HepG2 (cell line): ENCODE results near the gene MUSK. TPM values are rescaled to one million over a fixed set of nuclear protein-coding genes. Genes with fewer than 3 reads are reported as not detected.

Source experiments
- ATAC-seq: fragments of 200-7000 bp; cut with Tn5 transposase; 3 replicates; pipeline ENCODE4 v1.9.1; 2020; ENCODE audit warnings: mild to moderate bottlenecking, moderate library complexity
- BruUV-seq: library from RNA; stranded (reverse); fragments of 400-500 nt; replicated peaks from 2 replicates; lab custom pipeline; 2021; lab: Mats Ljungman, UMichigan
- CTCF ChIA-PET: fragments of 300-600 bp; formaldehyde crosslinking; extraction: SDS; loops from one replicate; lab custom pipeline; 2021; ENCODE audit warnings: low total read pairs, inconsistent platforms, low intra/inter-chr PET ratio; lab: Yijun Ruan, JAX
- POLR2A ChIA-PET: fragments of 350-600 bp; sonication (Branson Sonifier 250); formaldehyde crosslinking; loops from one replicate; lab custom pipeline; 2020; ENCODE audit warnings: antibody characterized with exemption, inconsistent platforms; lab: Yijun Ruan, JAX
- DNase-seq: peaks from one replicate; pipeline ENCODE4 v3.0.0-alpha.2; 2015; ENCODE audit warnings: low spot score
- FAIRE-seq: peaks from 3 replicates; lab custom pipeline; 2011; peaks lifted over from hg19 to GRCh38; lab: Jason Lieb, UNC
- H2AFZ ChIP-seq: one replicate; pipeline ENCODE4 v1.6.1; 2011; ENCODE audit warnings: low read length, inconsistent platforms
- H3K27ac ChIP-seq: fragments of 300-600 bp; 3 replicates; pipeline ENCODE4 v1.8.0; 2011; ENCODE audit warnings: mixed run types, mild to moderate bottlenecking, mixed read lengths, low read length, inconsistent platforms; ENCODE audit not compliant: insufficient read depth; ENCODE audit errors: extremely low read length
- H3K27me3 ChIP-seq, 2 experiments: fragments of 200-600 bp in 1 of 2; 2 replicates in 1 of 2; 3 replicates in 1 of 2; pipeline versions ENCODE4 v1.6.0 to v1.8.0; 2011; ENCODE audit warnings: low read length in 2 of 2, mild to moderate bottlenecking in 2 of 2, moderate library complexity in 2 of 2, inconsistent platforms in 1 of 2; ENCODE audit not compliant: insufficient read depth in 2 of 2, control insufficient read depth in 1 of 2
- H3K36me3 ChIP-seq, 2 experiments: fragments of 200-600 bp in 1 of 2; replicated peaks in 1 of 2; 2 replicates in 1 of 2; 3 replicates in 1 of 2; pipeline versions ENCODE4 v1.5.1 to v1.8.0; 2011; ENCODE audit warnings: low read length in 2 of 2, inconsistent platforms in 1 of 2; ENCODE audit not compliant: insufficient read depth in 2 of 2, control insufficient read depth in 1 of 2
- H3K4me1 ChIP-seq: 2 replicates; pipeline ENCODE4 v1.5.1; 2012; ENCODE audit warnings: low read length, inconsistent platforms; ENCODE audit not compliant: insufficient read depth
- H3K4me2 ChIP-seq: 2 replicates; pipeline ENCODE4 v1.6.0; 2011; ENCODE audit warnings: low read depth, low read length, inconsistent platforms
- H3K4me3 ChIP-seq, 3 experiments: fragments of 200-600 bp in 1 of 3; sonication (generic), shearing (Covaris generic) in 1 of 3; replicated peaks in 1 of 3; 2 replicates each; pipeline ENCODE4 v1.5.1; 2011 to 2016; ENCODE audit warnings: low read length in 3 of 3, inconsistent platforms in 2 of 3, low read depth in 2 of 3, mild to moderate bottlenecking in 2 of 3, control low read depth in 1 of 3, mixed read lengths in 1 of 3; ENCODE audit not compliant: insufficient read depth in 1 of 3
- H3K79me2 ChIP-seq: one replicate; pipeline ENCODE4 v1.6.1; 2011; ENCODE audit warnings: low read length, inconsistent platforms; ENCODE audit not compliant: insufficient read depth
- H3K9ac ChIP-seq: 2 replicates; pipeline ENCODE4 v1.6.0; 2011; ENCODE audit warnings: mild to moderate bottlenecking, low read depth, low read length, inconsistent platforms; ENCODE audit not compliant: insufficient read depth
- H3K9me3 ChIP-seq: 2 replicates; pipeline ENCODE4 v1.5.1; 2012; ENCODE audit warnings: mild to moderate bottlenecking, low read length
- H4K20me1 ChIP-seq: 2 replicates; pipeline ENCODE4 v1.6.0; 2011; ENCODE audit warnings: inconsistent platforms, mild to moderate bottlenecking, low read length, moderate library complexity; ENCODE audit not compliant: insufficient read depth
- ARID4A ChIP-seq: sonication (generic); formaldehyde crosslinking; IDR thresholded peaks from 2 replicates; pipeline ENCODE4 v1.5.0; 2020; ENCODE audit warnings: mild to moderate bottlenecking, missing genetic modification reagents, borderline replicate concordance
- ETV6 ChIP-seq: sonication (generic); formaldehyde crosslinking; conservative IDR thresholded peaks from 2 replicates; pipeline ENCODE4 v1.4.0; 2020; ENCODE audit warnings: missing genetic modification reagents
- NR2F6 ChIP-seq, 2 experiments: IDR thresholded peaks; 2 replicates each; pipeline ENCODE4 v1.6.1; 2016; ENCODE audit warnings: antibody characterized with exemption in 1 of 2, mild to moderate bottlenecking in 1 of 2
- PLSCR1 ChIP-seq: sonication (generic); formaldehyde crosslinking; IDR thresholded peaks from 2 replicates; pipeline ENCODE4 v1.5.0; 2020; ENCODE audit warnings: missing genetic modification reagents, mild to moderate bottlenecking, borderline replicate concordance
- SRSF4 ChIP-seq: fragments of 200-400 bp; formaldehyde crosslinking; IDR thresholded peaks from one replicate; pipeline ENCODE4 v1.6.1; 2018; ENCODE audit warnings: mild to moderate bottlenecking, low read depth, low read length, moderate library complexity; ENCODE audit not compliant: poor library complexity, severe bottlenecking
- SUZ12 ChIP-seq: fragments of 150-350 bp; IDR thresholded peaks from 2 replicates; pipeline ENCODE4 v1.6.1; 2014; ENCODE audit warnings: low read depth, low read length
- ZBTB37 ChIP-seq: sonication (generic); formaldehyde crosslinking; IDR thresholded peaks from 2 replicates; pipeline ENCODE4 v1.4.0; 2020; ENCODE audit warnings: mild to moderate bottlenecking, missing genetic modification reagents
- ZBTB4 ChIP-seq: sonication (generic); formaldehyde crosslinking; IDR thresholded peaks from 2 replicates; pipeline ENCODE4 v1.4.0; 2020; ENCODE audit warnings: missing genetic modification reagents, mild to moderate bottlenecking, borderline replicate concordance
- ZFP36L2 ChIP-seq: sonication (generic); formaldehyde crosslinking; IDR thresholded peaks from 2 replicates; pipeline ENCODE4 v1.4.0; 2020; ENCODE audit warnings: missing genetic modification reagents
- ZNF143 ChIP-seq: sonication (generic); formaldehyde crosslinking; IDR thresholded peaks from 2 replicates; pipeline ENCODE4 v1.4.0; 2020; ENCODE audit warnings: missing genetic modification reagents
- ZNF362 ChIP-seq: sonication (generic); formaldehyde crosslinking; IDR thresholded peaks from 2 replicates; pipeline ENCODE4 v1.4.0; 2020; ENCODE audit warnings: missing genetic modification reagents, mild to moderate bottlenecking, borderline replicate concordance
- ZNF670 ChIP-seq: sonication (generic); formaldehyde crosslinking; IDR thresholded peaks from 2 replicates; pipeline ENCODE4 v1.8.0; 2022; ENCODE audit warnings: mild to moderate bottlenecking, missing genetic modification reagents, borderline replicate concordance
- ZNF713 ChIP-seq: sonication (generic); formaldehyde crosslinking; IDR thresholded peaks from 2 replicates; pipeline ENCODE4 v1.4.0; 2020; ENCODE audit warnings: mild to moderate bottlenecking, missing genetic modification reagents
- ZNF841 ChIP-seq: sonication (generic); formaldehyde crosslinking; IDR thresholded peaks from 2 replicates; pipeline ENCODE4 v1.8.1; 2023; ENCODE audit warnings: missing genetic modification reagents, borderline replicate concordance
- WGBS: methylation state at CpG from one replicate; pipeline ENCODE4 v1.1.6; 2017; ENCODE audit warnings: low lambda C conversion rate; 5-methylcytosine and 5-hydroxymethylcytosine counted together
- in situ Hi-C: cut with HindIII; loops from 2 replicates; pipeline ENCODE4 v1.10.0; 2017; ENCODE audit warnings: low pct_unique_long_range_greater_than_20kb; ENCODE audit not compliant: extremely low pct_ligation_motif_present
- intact Hi-C: fragments of 100-400 bp; cut with micrococcal nuclease; formaldehyde crosslinking; loops from one replicate; pipeline ENCODE4 v1.10.0; 2022; ENCODE audit not compliant: unreplicated experiment
- polyA plus RNA-seq, 8 experiments: library from polyadenylated mRNA; depleted of rRNA in 3 of 8; stranded (reverse) in 7 of 8; unstranded in 1 of 8; fragments of >200 nt; fragmentation: Illumina TruSeq in 4 of 8; extraction: Trizol in 4 of 8; gene quantifications; 2 replicates each; pipeline versions ENCODE4 v1.2.1 to v1.2.3, GENCODE V29; 2011 to 2016; ENCODE audit warnings: low read depth in 4 of 8, missing spikeins in 1 of 8, mixed read lengths in 1 of 8; ENCODE audit not compliant: insufficient read depth in 1 of 8
- total RNA-seq, 5 experiments: library from RNA; depleted of rRNA; stranded (reverse); fragments of >200 nt; fragmentation: Illumina TruSeq; extraction: Trizol; gene quantifications; 2 replicates each; pipeline ENCODE4 v1.2.3, GENCODE V29; 2016; ENCODE audit warnings: low read depth in 1 of 5

Gene MUSK
- total and polyA plus RNA-seq, 2 of the 13 experiments (the other 11 are each of a cell fraction or from before 2014, with no cell fraction given) = not detected

GRCh38 chr9:110842986-110843385 lies 174.4 kb downstream of the MUSK start:
- Histone ChIP-seq H2AFZ (no peak overlapping the region), H4K20me1 (no peaks in the 10 kb centered on the region), H3K27me3 (no peaks in the 10 kb centered on the region), H3K4me1 (no peaks in the 10 kb centered on the region), H3K9me3 (no peaks in the 10 kb centered on the region), H3K27ac (no peak overlapping the region), H3K79me2 (no peaks in the 10 kb centered on the region), H3K36me3 (no peaks in the 10 kb centered on the region), H3K9ac (no peak overlapping the region), H3K4me2 (no peak overlapping the region), H3K4me3 (no peak overlapping the region)
- FAIRE-seq = no peak
- no peak for DNase-seq
- 0% methylated on average over 3 of the region's 3 CpGs for WGBS
- ChIA-PET POLR2A (no interaction called here), CTCF (no interaction called here)
- BruUV-seq = no TSS peak
- in situ Hi-C loops (no loop called here), intact Hi-C loops (no loop called here)
- no peak for ATAC-seq
- TF ChIP-seq NR2F6 (IDR thresholded peaks at IDR 0.05) = no peak
- TF ChIP-seq NR2F6 (CRISPR knock-in tag; IDR thresholded peaks at IDR 0.05) = no peak
- TF ChIP-seq ZNF670 (CRISPR knock-in tag) = no peak
- TF ChIP-seq SUZ12 = no peak
- TF ChIP-seq ZNF362 = no peak
- no peak for TF ChIP-seq ZNF841 (CRISPR knock-in tag)
- no peak for TF ChIP-seq ZNF713 (CRISPR knock-in tag)
- TF ChIP-seq SRSF4 = no peak
- no peak for TF ChIP-seq ETV6 (CRISPR knock-in tag)
- no peak for TF ChIP-seq ZBTB4
- TF ChIP-seq ARID4A (CRISPR knock-in tag) = no peak
- no peak for TF ChIP-seq ZFP36L2 (CRISPR knock-in tag)
- no peak for TF ChIP-seq PLSCR1 (CRISPR knock-in tag)
- TF ChIP-seq ZNF143 (CRISPR knock-in tag) = no peak
- TF ChIP-seq ZBTB37 (CRISPR knock-in tag) = no peak
